Measurements from ENCODE around the gene CNOT10. TPM values are rescaled to one million over a fixed set of nuclear protein-coding genes. Genes with fewer than 3 reads are reported as not detected.
"Not testable (repeated sequence)": the region's sequence is repeated elsewhere in the genome, so short reads cannot be mapped to it uniquely, and the experiment has no call there.

The CNOT10 gene
- total RNA-seq, 1 donor from 2014 or later: 35.5 TPM

DNA sequence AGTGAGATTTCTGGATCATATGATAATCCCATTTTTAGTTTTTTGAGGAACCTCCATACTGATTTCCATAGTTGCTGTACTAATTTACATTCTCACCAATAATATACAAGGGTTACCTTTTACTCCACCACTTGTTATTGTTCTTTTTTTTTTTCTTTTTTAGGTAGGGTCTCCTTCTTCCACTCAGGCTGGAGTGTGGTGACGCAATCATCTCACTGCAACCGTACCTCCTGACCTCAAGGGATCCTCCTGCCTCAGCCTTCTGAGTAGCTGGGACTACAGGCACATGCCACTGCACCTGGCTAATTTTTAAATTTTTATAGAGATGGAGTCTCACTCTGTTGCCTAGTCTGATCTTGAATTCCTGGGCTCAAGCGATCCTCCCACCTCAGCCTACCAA is 24.4 kb upstream of the CNOT10 start:
- Mint-ChIP-seq H3K4me3 (ENCODE audit: unreplicated experiment) (no peak overlapping the region), H3K36me3 (ENCODE audit: unreplicated experiment) (peaks cover 4% of the 10 kb centered on the region), H3K9me3 (ENCODE audit: unreplicated experiment) (peaks cover 3% of the 10 kb centered on the region), H3K27ac (ENCODE audit: unreplicated experiment) (no peak overlapping the region), H3K4me1 (ENCODE audit: low read depth, unreplicated experiment) (no peaks in the 10 kb centered on the region), H3K27me3 (ENCODE audit: unreplicated experiment) (peaks cover 2% of the 10 kb centered on the region)
- DNase-seq: no peak
- TF ChIP-seq, protein P1, sequence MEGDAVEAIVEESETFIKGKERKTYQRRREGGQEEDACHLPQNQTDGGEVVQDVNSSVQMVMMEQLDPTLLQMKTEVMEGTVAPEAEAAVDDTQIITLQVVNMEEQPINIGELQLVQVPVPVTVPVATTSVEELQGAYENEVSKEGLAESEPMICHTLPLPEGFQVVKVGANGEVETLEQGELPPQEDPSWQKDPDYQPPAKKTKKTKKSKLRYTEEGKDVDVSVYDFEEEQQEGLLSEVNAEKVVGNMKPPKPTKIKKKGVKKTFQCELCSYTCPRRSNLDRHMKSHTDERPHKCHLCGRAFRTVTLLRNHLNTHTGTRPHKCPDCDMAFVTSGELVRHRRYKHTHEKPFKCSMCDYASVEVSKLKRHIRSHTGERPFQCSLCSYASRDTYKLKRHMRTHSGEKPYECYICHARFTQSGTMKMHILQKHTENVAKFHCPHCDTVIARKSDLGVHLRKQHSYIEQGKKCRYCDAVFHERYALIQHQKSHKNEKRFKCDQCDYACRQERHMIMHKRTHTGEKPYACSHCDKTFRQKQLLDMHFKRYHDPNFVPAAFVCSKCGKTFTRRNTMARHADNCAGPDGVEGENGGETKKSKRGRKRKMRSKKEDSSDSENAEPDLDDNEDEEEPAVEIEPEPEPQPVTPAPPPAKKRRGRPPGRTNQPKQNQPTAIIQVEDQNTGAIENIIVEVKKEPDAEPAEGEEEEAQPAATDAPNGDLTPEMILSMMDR (IDR thresholded peaks at IDR 0.05; ENCODE audit: partially characterized antibody, unreplicated experiment): no peak

DNA sequence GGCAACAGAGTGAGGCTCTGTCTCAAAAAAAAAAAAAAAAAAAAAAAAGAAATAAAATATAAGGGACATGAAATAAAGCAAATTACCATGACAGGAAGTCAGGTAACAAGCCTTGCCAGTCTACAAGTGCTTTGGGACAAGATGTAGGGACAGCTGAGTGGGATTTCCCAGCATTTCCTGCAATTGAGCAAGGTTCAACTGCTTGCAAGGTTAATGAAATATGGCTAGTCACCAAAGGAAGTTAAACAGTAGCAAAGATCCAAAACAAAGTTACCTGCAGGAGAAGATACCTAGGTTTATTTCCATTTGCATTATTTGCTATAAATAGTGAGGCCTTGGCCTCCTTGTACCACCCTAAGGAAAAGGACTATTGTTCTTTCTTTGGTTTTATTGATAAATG is 22.3 kb upstream of the CNOT10 start:
- DNase-seq: no peak
- Mint-ChIP-seq H3K27ac (ENCODE audit: unreplicated experiment) (no peak overlapping the region), H3K4me1 (ENCODE audit: low read depth, unreplicated experiment) (no peaks in the 10 kb centered on the region), H3K36me3 (ENCODE audit: unreplicated experiment) (peaks cover 4% of the 10 kb centered on the region), H3K9me3 (ENCODE audit: unreplicated experiment) (peaks cover 3% of the 10 kb centered on the region), H3K4me3 (ENCODE audit: unreplicated experiment) (no peak overlapping the region), H3K27me3 (ENCODE audit: unreplicated experiment) (peaks cover 2% of the 10 kb centered on the region)
- TF ChIP-seq, protein P1 (IDR thresholded peaks at IDR 0.05; ENCODE audit: partially characterized antibody, unreplicated experiment): no peak

DNA sequence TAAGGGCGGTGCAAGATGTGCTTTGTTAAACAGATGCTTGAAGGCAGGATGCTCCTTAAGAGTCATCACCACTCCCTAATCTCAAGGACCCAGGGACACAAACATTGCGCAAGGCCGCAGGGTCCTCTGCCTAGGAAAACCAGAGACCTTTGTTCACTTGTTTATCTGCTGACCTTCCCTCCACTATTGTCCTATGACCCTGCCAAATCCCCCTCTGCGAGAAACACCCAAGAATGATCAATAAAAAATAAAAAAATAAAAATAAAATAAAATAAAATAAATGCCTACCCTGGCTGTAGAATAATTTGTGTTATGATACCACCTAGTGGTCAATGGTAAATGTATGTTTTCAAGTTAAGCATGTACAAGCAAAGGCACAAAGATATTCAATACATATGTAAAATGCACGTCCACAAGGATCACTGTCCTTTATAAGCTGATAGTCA is 20.3 kb upstream of the CNOT10 start:
- not testable (repeated sequence) for H3K36me3 Mint-ChIP-seq (ENCODE audit: unreplicated experiment)

DNA sequence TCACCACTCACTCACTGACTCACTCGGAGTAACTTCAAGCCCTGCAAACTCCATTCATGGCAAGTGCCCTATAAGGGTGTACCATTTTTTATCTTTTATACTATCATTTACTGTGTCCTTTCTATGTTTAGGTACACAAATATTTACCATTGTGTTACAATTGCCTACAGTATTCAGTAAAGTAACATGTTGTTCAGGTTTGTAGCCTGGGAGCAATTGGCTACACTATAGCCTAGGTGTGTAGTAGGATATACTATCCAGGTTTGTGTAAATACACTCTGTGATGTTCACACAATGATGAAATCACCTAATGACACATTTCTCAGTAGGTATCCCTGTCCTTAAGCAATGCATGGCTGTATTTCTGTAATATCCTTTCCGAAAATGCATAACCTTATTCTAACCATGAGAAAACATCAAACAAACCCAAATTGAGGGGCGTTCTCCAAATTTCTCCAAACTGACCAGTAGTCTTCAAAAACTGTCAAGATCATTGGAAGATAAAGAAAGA is 17.9 kb upstream of the CNOT10 start:
- peaks cover 3% of the 10 kb centered on the region for H3K9me3 Mint-ChIP-seq (ENCODE audit: unreplicated experiment)
- TF ChIP-seq, protein P1 (IDR thresholded peaks at IDR 0.05; ENCODE audit: partially characterized antibody, unreplicated experiment): no peak
- H3K27ac Mint-ChIP-seq (ENCODE audit: unreplicated experiment): no peak overlapping the region
- H3K36me3 Mint-ChIP-seq (ENCODE audit: unreplicated experiment): peaks cover 10% of the 10 kb centered on the region
- no peak overlapping the region for H3K4me3 Mint-ChIP-seq (ENCODE audit: unreplicated experiment)
- H3K4me1 Mint-ChIP-seq (ENCODE audit: low read depth, unreplicated experiment): no peaks in the 10 kb centered on the region
- no peak for DNase-seq
- no peaks in the 10 kb centered on the region for H3K27me3 Mint-ChIP-seq (ENCODE audit: unreplicated experiment)

More for the DNA sequence above, 20.3 kb upstream of the CNOT10 start:
- peak overlapping the region; percentile 70 for H3K27ac Mint-ChIP-seq (ENCODE audit: unreplicated experiment)
- H3K4me1 Mint-ChIP-seq (ENCODE audit: low read depth, unreplicated experiment); H3K27me3 Mint-ChIP-seq (ENCODE audit: unreplicated experiment); H3K9me3 Mint-ChIP-seq (ENCODE audit: unreplicated experiment); H3K4me3 Mint-ChIP-seq (ENCODE audit: unreplicated experiment); DNase-seq: not testable (repeated sequence)
- TF ChIP-seq, protein P1 (IDR thresholded peaks at IDR 0.05; ENCODE audit: partially characterized antibody, unreplicated experiment): peak; percentile 78

DNA sequence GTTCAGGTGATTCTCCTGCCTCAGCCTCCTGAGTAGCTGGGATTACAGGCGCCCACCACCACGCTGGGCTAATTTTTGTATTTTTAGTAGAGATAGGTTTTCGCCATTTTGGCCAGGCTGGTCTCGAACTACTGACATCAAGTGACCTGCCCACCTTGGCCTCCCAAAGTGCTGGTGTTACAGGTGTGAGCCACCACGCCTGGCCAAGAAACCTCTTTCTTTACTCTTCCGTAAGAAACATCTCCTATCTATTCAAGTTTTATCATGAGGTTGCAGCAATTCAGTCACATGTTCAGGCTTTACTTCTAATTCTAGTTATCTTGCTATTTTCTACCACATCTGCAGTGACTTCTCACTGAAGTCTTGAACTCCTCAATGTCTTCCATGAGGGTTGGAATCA is 15.8 kb upstream of the CNOT10 start:
- H3K4me3 Mint-ChIP-seq (ENCODE audit: unreplicated experiment); DNase-seq; H3K27me3 Mint-ChIP-seq (ENCODE audit: unreplicated experiment); H3K27ac Mint-ChIP-seq (ENCODE audit: unreplicated experiment); H3K4me1 Mint-ChIP-seq (ENCODE audit: low read depth, unreplicated experiment); H3K9me3 Mint-ChIP-seq (ENCODE audit: unreplicated experiment); H3K36me3 Mint-ChIP-seq (ENCODE audit: unreplicated experiment): not testable (repeated sequence)

DNA sequence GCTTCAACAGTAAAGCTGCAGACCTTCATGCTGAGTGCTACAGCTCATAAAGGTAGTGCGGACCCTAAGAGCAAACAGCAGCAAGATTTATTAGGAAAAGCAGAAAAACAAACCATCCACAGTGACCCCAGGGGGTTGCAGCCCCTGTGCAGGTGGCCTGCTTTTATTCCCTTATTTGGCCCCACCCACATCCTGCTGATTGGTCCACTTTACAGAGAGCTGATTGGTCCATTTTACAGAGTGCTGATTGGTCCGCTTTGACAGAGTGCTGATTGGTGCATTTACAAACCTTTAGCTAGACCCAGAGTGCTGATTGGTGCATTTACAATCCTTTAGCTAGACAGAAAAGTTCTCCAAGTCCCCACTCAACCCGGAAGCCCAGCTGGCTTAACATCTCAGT is 11.3 kb upstream of the CNOT10 start:
- not testable (repeated sequence) for DNase-seq; H3K36me3 Mint-ChIP-seq (ENCODE audit: unreplicated experiment); H3K27ac Mint-ChIP-seq (ENCODE audit: unreplicated experiment); H3K9me3 Mint-ChIP-seq (ENCODE audit: unreplicated experiment); H3K27me3 Mint-ChIP-seq (ENCODE audit: unreplicated experiment); H3K4me3 Mint-ChIP-seq (ENCODE audit: unreplicated experiment); H3K4me1 Mint-ChIP-seq (ENCODE audit: low read depth, unreplicated experiment)

All from glutamatergic neuron (in vitro differentiated cells).